ENCODE results near the gene SLX9.

GRCh38 chr21:44943686-44944550 lies 4.1 kb downstream of the SLX9 start:
- TF ChIP-seq EZH2 (IDR thresholded peaks at IDR 0.05; ENCODE audit: borderline replicate concordance, low read length) (no peak), CTCF (conservative IDR thresholded peaks at IDR 0.05 in 1 of 2, IDR thresholded peaks at IDR 0.05 in 1 of 2; ENCODE audit: extremely low read depth in 1 of 2, insufficient read depth in 1 of 2, low read depth in 1 of 2, low read length in 2 of 2) (no peak)
